ENCODE measurements around the gene ELSPBP1.

DNA sequence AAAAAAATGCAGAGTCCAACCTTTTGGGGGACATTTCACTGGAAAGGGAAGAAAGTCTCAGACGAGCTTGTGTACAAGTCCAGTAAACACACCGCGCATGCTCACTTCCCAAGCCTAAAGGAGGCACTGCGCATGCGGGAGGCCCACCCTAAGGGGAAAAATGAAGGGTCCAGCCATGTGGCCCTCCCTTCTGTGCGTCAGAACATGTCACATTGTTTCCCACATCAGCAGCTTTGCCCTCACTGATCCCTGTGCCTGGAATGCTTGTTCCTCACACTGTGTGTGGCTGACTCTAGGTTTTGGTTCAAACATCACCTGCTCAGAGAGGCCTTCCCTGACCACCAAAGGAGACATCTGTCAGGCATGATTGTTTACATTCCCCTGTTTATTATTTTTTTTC, 4.4 kb downstream of the ELSPBP1 start:
- TF ChIP-seq, protein P1, sequence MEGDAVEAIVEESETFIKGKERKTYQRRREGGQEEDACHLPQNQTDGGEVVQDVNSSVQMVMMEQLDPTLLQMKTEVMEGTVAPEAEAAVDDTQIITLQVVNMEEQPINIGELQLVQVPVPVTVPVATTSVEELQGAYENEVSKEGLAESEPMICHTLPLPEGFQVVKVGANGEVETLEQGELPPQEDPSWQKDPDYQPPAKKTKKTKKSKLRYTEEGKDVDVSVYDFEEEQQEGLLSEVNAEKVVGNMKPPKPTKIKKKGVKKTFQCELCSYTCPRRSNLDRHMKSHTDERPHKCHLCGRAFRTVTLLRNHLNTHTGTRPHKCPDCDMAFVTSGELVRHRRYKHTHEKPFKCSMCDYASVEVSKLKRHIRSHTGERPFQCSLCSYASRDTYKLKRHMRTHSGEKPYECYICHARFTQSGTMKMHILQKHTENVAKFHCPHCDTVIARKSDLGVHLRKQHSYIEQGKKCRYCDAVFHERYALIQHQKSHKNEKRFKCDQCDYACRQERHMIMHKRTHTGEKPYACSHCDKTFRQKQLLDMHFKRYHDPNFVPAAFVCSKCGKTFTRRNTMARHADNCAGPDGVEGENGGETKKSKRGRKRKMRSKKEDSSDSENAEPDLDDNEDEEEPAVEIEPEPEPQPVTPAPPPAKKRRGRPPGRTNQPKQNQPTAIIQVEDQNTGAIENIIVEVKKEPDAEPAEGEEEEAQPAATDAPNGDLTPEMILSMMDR (conservative IDR thresholded peaks at IDR 0.05 in 1 of 2, IDR thresholded peaks at IDR 0.05 in 1 of 2; ENCODE audit: low read depth in 1 of 2, low read length in 2 of 2), result no peak
- TF ChIP-seq EZH2 (IDR thresholded peaks at IDR 0.05; ENCODE audit: low read length, missing control alignments), result no peak

Measured in fibroblast of lung (primary cell).